Neural cell (in vitro differentiated cells): ENCODE measurements around the gene NCKAP5. TPM values are rescaled to one million over a fixed set of nuclear protein-coding genes. Genes with fewer than 3 reads are reported as not detected.

Experiments used
- H2AFZ ChIP-seq: fragments of 200-600, 300-800 bp; sonication (generic), shearing (Covaris generic); 2 replicates; pipeline ENCODE4 v1.6.0; 2014; ENCODE audit warnings: low read depth, mild to moderate bottlenecking, antibody characterized with exemption, low read length, moderate library complexity
- H3F3A ChIP-seq: fragments of 200-600 bp; shearing (Covaris generic); 2 replicates; pipeline ENCODE4 v1.6.1; 2016; ENCODE audit warnings: mild to moderate bottlenecking, moderate library complexity, mixed read lengths, antibody characterized with exemption, low read length; ENCODE audit not compliant: insufficient read depth, poor library complexity, severe bottlenecking
- H3K27ac ChIP-seq: fragments of 200-600, 300-800 bp; sonication (generic), shearing (Covaris generic); 2 replicates; pipeline ENCODE4 v1.5.1; 2014; ENCODE audit warnings: mild to moderate bottlenecking, low read length, moderate library complexity
- H3K27me3 ChIP-seq: fragments of 300-800, 200-600 bp; sonication (generic), shearing (Covaris generic); 2 replicates; pipeline ENCODE4 v1.6.0; 2014; ENCODE audit warnings: mild to moderate bottlenecking, low read depth, low read length, moderate library complexity; ENCODE audit not compliant: insufficient read depth
- H3K36me3 ChIP-seq: fragments of 300-800, 200-600 bp; sonication (generic), shearing (Covaris generic); 2 replicates; pipeline ENCODE4 v1.5.1; 2014; ENCODE audit warnings: mild to moderate bottlenecking, antibody characterized with exemption, low read length, moderate library complexity; ENCODE audit not compliant: insufficient read depth
- H3K4me2 ChIP-seq: fragments of 300-800, 200-600 bp; sonication (generic), shearing (Covaris generic); 2 replicates; pipeline ENCODE4 v1.6.0; 2014; ENCODE audit warnings: mild to moderate bottlenecking, low read length
- H3K4me3 ChIP-seq: fragments of 300-800, 200-600 bp; sonication (generic), shearing (Covaris generic); 2 replicates; pipeline ENCODE4 v1.5.1; 2014; ENCODE audit warnings: mild to moderate bottlenecking, low read length, moderate library complexity
- H3K79me2 ChIP-seq: fragments of 200-600 bp; shearing (Covaris generic); replicated peaks from 2 replicates; pipeline ENCODE4 v1.6.0; 2014; ENCODE audit warnings: mild to moderate bottlenecking, low read length, moderate library complexity; ENCODE audit not compliant: insufficient read depth
- H3K9ac ChIP-seq: fragments of 300-800, 200-600 bp; sonication (generic), shearing (Covaris generic); 2 replicates; pipeline ENCODE4 v1.6.1; 2016; ENCODE audit warnings: mild to moderate bottlenecking, low read length, mixed read lengths
- H3K9me2 ChIP-seq: fragments of 200-600 bp; shearing (Covaris generic); 2 replicates; pipeline ENCODE4 v1.6.1; 2016; ENCODE audit warnings: mild to moderate bottlenecking, low read length, mixed read lengths; ENCODE audit not compliant: insufficient read depth
- H3K9me3 ChIP-seq: fragments of 200-600, 300-800 bp; sonication (generic), shearing (Covaris generic); 2 replicates; pipeline ENCODE4 v1.6.1; 2016; ENCODE audit warnings: mild to moderate bottlenecking, mixed run types, low read length, moderate library complexity, mixed read lengths
- H4K20me1 ChIP-seq: fragments of 200-600 bp; shearing (Covaris generic); 2 replicates; pipeline ENCODE4 v1.6.1; 2016; ENCODE audit warnings: mild to moderate bottlenecking, mixed run types; ENCODE audit not compliant: insufficient read depth
- EP300 ChIP-seq: fragments of 450-650 bp; conservative IDR thresholded peaks from 2 replicates; pipeline ENCODE4 v1.6.1; 2014; ENCODE audit warnings: antibody characterized with exemption, mild to moderate bottlenecking, moderate library complexity; ENCODE audit not compliant: poor library complexity, severe bottlenecking
- EZH2 ChIP-seq: fragments of 200-600, 300-800 bp; shearing (Covaris generic), sonication (generic); IDR thresholded peaks from 2 replicates; pipeline ENCODE4 v1.6.1; 2014; ENCODE audit warnings: antibody characterized with exemption, low read length, borderline replicate concordance, mild to moderate bottlenecking; ENCODE audit not compliant: insufficient read depth, poor library complexity, severe bottlenecking
- MXI1 ChIP-seq: fragments of 450-650 bp; conservative IDR thresholded peaks from 2 replicates; pipeline ENCODE4 v1.6.1; 2014; ENCODE audit warnings: antibody characterized with exemption, mild to moderate bottlenecking; ENCODE audit not compliant: poor library complexity, severe bottlenecking
- POLR2AphosphoS5 ChIP-seq: IDR thresholded peaks from 2 replicates; pipeline ENCODE4 v1.6.1; 2012
- RAD21 ChIP-seq: fragments of 450-650 bp; conservative IDR thresholded peaks from 2 replicates; pipeline ENCODE4 v1.6.1; 2014; ENCODE audit warnings: antibody characterized with exemption, mild to moderate bottlenecking, moderate library complexity
- SMC3 ChIP-seq: fragments of 450-650 bp; conservative IDR thresholded peaks from 2 replicates; pipeline ENCODE4 v1.6.1; 2014; ENCODE audit warnings: antibody characterized with exemption, mild to moderate bottlenecking, moderate library complexity; ENCODE audit not compliant: poor library complexity
- TAF1 ChIP-seq: IDR thresholded peaks from 2 replicates; pipeline ENCODE4 v1.6.1; 2012; ENCODE audit warnings: low read depth
- polyA plus RNA-seq: library from polyadenylated mRNA; depleted of rRNA; stranded (reverse); fragments of >200 nt; gene quantifications from 2 replicates; pipeline ENCODE4 v1.2.3, GENCODE V29; 2014
- TF ChIP-seq, protein P1 (sequence below): IDR thresholded peaks from 2 replicates; pipeline ENCODE4 v1.6.1; 2012; ENCODE audit warnings: borderline replicate concordance
- TF ChIP-seq, protein P2 (sequence below): fragments of 450-650 bp; IDR thresholded peaks from 2 replicates; pipeline ENCODE4 v1.5.1; 2014; ENCODE audit warnings: antibody characterized with exemption, mild to moderate bottlenecking, moderate library complexity; ENCODE audit not compliant: poor library complexity, severe bottlenecking

The NCKAP5 gene
- polyA plus RNA-seq, 1 donor from 2014 or later: 2.4 TPM

DNA sequence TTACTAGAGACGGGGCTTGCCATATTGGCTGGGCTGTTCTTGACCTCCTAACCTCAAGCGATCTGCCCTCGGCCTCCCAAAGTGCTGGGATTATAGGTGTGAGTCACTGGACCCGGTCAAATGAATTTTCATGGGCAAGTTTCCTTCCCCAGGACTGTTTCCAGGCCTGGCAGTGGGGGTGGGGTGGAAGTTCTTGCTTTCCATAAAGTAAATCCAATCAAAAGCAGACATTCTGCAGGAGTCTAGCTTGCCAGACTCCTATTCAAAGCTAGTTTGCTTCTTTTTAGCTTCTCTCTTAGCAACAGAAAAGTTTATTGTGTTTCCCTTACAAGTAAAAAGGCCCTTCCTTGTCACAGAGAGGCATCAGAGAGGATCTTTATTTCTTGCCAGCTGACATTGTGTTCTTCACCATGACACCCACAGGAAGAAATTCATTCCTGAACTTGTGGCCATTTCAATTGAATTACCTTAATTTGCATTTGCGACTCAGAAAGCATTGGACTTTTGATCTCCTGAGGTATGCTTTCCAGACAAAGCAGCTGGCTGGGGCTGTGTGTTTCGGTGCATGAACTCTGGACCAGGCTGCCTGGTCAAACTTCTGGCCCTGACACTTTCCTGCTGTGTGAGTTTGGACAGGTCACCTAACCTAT lies 936.1 kb downstream of the NCKAP5 start:
- TF ChIP-seq SMC3 (no peak), POLR2AphosphoS5 (no peak), EZH2 (no peak), EP300 (no peak), RAD21 (no peak)
- TF ChIP-seq, protein P1, sequence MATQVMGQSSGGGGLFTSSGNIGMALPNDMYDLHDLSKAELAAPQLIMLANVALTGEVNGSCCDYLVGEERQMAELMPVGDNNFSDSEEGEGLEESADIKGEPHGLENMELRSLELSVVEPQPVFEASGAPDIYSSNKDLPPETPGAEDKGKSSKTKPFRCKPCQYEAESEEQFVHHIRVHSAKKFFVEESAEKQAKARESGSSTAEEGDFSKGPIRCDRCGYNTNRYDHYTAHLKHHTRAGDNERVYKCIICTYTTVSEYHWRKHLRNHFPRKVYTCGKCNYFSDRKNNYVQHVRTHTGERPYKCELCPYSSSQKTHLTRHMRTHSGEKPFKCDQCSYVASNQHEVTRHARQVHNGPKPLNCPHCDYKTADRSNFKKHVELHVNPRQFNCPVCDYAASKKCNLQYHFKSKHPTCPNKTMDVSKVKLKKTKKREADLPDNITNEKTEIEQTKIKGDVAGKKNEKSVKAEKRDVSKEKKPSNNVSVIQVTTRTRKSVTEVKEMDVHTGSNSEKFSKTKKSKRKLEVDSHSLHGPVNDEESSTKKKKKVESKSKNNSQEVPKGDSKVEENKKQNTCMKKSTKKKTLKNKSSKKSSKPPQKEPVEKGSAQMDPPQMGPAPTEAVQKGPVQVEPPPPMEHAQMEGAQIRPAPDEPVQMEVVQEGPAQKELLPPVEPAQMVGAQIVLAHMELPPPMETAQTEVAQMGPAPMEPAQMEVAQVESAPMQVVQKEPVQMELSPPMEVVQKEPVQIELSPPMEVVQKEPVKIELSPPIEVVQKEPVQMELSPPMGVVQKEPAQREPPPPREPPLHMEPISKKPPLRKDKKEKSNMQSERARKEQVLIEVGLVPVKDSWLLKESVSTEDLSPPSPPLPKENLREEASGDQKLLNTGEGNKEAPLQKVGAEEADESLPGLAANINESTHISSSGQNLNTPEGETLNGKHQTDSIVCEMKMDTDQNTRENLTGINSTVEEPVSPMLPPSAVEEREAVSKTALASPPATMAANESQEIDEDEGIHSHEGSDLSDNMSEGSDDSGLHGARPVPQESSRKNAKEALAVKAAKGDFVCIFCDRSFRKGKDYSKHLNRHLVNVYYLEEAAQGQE: no peak
- TF ChIP-seq, protein P2, sequence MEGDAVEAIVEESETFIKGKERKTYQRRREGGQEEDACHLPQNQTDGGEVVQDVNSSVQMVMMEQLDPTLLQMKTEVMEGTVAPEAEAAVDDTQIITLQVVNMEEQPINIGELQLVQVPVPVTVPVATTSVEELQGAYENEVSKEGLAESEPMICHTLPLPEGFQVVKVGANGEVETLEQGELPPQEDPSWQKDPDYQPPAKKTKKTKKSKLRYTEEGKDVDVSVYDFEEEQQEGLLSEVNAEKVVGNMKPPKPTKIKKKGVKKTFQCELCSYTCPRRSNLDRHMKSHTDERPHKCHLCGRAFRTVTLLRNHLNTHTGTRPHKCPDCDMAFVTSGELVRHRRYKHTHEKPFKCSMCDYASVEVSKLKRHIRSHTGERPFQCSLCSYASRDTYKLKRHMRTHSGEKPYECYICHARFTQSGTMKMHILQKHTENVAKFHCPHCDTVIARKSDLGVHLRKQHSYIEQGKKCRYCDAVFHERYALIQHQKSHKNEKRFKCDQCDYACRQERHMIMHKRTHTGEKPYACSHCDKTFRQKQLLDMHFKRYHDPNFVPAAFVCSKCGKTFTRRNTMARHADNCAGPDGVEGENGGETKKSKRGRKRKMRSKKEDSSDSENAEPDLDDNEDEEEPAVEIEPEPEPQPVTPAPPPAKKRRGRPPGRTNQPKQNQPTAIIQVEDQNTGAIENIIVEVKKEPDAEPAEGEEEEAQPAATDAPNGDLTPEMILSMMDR: no peak
- no peaks in the 10 kb centered on the region for H3K9me2 ChIP-seq
- H3K4me2 ChIP-seq: no peak overlapping the region
- no peak overlapping the region for H3K4me3 ChIP-seq
- no peaks in the 10 kb centered on the region for H4K20me1 ChIP-seq
- H3K79me2 ChIP-seq: no peaks in the 10 kb centered on the region
- H3K36me3 ChIP-seq: no peaks in the 10 kb centered on the region
- H3K9me3 ChIP-seq: no peaks in the 10 kb centered on the region
- H3F3A ChIP-seq: no peaks in the 10 kb centered on the region
- no peak overlapping the region for H3K9ac ChIP-seq
- no peaks in the 10 kb centered on the region for H3K27me3 ChIP-seq
- H3K27ac ChIP-seq: no peak overlapping the region
- no peak overlapping the region for H2AFZ ChIP-seq

DNA sequence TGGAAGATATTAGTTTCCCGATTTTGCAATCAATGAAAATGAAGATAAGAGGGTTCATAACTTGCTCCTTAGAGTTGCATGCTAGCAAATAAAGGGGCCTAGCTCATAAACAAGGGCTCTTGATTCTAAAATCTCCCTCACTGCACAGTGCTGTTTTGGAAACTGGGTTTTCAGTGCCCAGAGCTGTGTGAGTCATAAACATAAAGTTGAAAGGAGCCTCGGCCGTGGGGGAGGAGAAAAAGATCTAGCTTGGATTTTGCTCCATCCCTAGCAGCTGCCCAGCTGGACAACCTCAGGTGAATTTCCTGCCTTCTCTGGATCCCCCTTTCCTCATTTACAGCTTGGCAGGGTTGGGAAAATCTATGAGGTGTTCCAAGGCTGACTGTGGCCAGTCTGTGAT lies 940.7 kb downstream of the NCKAP5 start:
- Histone ChIP-seq H3K79me2 (no peaks in the 10 kb centered on the region), H4K20me1 (no peaks in the 10 kb centered on the region), H3K9ac (no peak overlapping the region), H3K9me2 (no peaks in the 10 kb centered on the region), H3K27ac (no peak overlapping the region), H3K4me3 (no peak overlapping the region), H3K4me2 (no peak overlapping the region), H3K9me3 (peaks cover 3% of the 10 kb centered on the region), H3K36me3 (no peaks in the 10 kb centered on the region), H2AFZ (no peak overlapping the region), H3K27me3 (no peaks in the 10 kb centered on the region), H3F3A (no peaks in the 10 kb centered on the region)
- no peak for TF ChIP-seq RAD21
- no peak for TF ChIP-seq EZH2
- TF ChIP-seq TAF1: no peak
- TF ChIP-seq SMC3: no peak
- no peak for TF ChIP-seq MXI1
- TF ChIP-seq, protein P1: no peak
- TF ChIP-seq POLR2AphosphoS5: no peak
- TF ChIP-seq, protein P2: no peak
- TF ChIP-seq EP300: no peak
